DMS114 treated with DMSO at 0.1 percent for 48 hours (cell line): ENCODE measurements around the gene CEP85L.

Experiments
- DNase-seq: peaks from one replicate; lab custom pipeline; 2025; ENCODE audit not compliant: unreplicated experiment; lab: John Stamatoyannopoulos, UW

CEP85L gene

GRCh38 chr6:118502169-118502568, 149.2 kb downstream of the CEP85L start:
- no peak for DNase-seq

- no peak for DNase-seq
These were observed 149.6 kb downstream of the CEP85L start for GRCh38 chr6:118501765-118502164.

- no peak for DNase-seq
These were observed 150.3 kb downstream of the CEP85L start for GRCh38 chr6:118501099-118501498.

- DNase-seq, result no peak
These were observed 151.0 kb downstream of the CEP85L start for GRCh38 chr6:118500130-118501015.

- DNase-seq, result no peak
These were observed 155.7 kb downstream of the CEP85L start for GRCh38 chr6:118495485-118496280.

- DNase-seq, result no peak
These were observed 157.3 kb downstream of the CEP85L start for GRCh38 chr6:118494091-118494490.

- no peak for DNase-seq
These were observed 161.4 kb downstream of the CEP85L start for GRCh38 chr6:118489990-118490389.

- DNase-seq, result no peak
These were observed 162.8 kb downstream of the CEP85L start for GRCh38 chr6:118488631-118489030.

- no peak for DNase-seq
These were observed 165.5 kb downstream of the CEP85L start for GRCh38 chr6:118485601-118486550.

GRCh38 chr6:118476551-118476950, 174.8 kb downstream of the CEP85L start:
- no peak for DNase-seq

GRCh38 chr6:118473266-118473665, 178.1 kb downstream of the CEP85L start:
- no peak for DNase-seq

GRCh38 chr6:118469468-118469867, 181.9 kb downstream of the CEP85L start:
- DNase-seq, result no peak

- DNase-seq, result no peak
These were observed 182.5 kb downstream of the CEP85L start for GRCh38 chr6:118468682-118469465.

- no peak for DNase-seq
These were observed 184.2 kb downstream of the CEP85L start for GRCh38 chr6:118467181-118467580.

GRCh38 chr6:118464620-118465019, 186.8 kb downstream of the CEP85L start:
- DNase-seq, result no peak

- no peak for DNase-seq
These were observed 190.4 kb downstream of the CEP85L start for GRCh38 chr6:118460958-118461470.

GRCh38 chr6:118456982-118457381, 194.4 kb downstream of the CEP85L start:
- no peak for DNase-seq

GRCh38 chr6:118451839-118452238, 199.6 kb downstream of the CEP85L start:
- DNase-seq, result no peak

GRCh38 chr6:118444796-118445195, 206.6 kb downstream of the CEP85L start:
- DNase-seq, result no peak

GRCh38 chr6:118436482-118436881, 214.9 kb downstream of the CEP85L start:
- DNase-seq, result no peak
